Fibroblast of lung (primary cell): Measurements from ENCODE around the gene MADCAM1.

Experiments used
- CTCF ChIP-seq, 2 donors: IDR thresholded peaks in 1 of 2; conservative IDR thresholded peaks in 1 of 2; 1 replicate in 1 of 2; 2 replicates in 1 of 2; pipeline ENCODE4 v1.5.1; 2011 to 2012; ENCODE audit warnings: low read length in 2 of 2, control low read depth in 1 of 2, inconsistent platforms in 1 of 2, low read depth in 1 of 2, mild to moderate bottlenecking in 1 of 2
- EZH2 ChIP-seq: IDR thresholded peaks from 2 replicates; pipeline ENCODE4 v1.5.1; 2012; ENCODE audit warnings: low read length, control low read depth, mild to moderate bottlenecking; ENCODE audit errors: missing control alignments

GRCh38 chr19:522726-523125 is 26.4 kb downstream of the MADCAM1 start:
- TF ChIP-seq EZH2 (no peak), CTCF (conservative IDR thresholded peaks at IDR 0.05 in 1 of 2, IDR thresholded peaks at IDR 0.05 in 1 of 2; ENCODE audit: low read depth in 1 of 2, low read length in 2 of 2) (no peak)
